ENCODE measurements around the gene NFATC2.

NFATC2 gene

DNA sequence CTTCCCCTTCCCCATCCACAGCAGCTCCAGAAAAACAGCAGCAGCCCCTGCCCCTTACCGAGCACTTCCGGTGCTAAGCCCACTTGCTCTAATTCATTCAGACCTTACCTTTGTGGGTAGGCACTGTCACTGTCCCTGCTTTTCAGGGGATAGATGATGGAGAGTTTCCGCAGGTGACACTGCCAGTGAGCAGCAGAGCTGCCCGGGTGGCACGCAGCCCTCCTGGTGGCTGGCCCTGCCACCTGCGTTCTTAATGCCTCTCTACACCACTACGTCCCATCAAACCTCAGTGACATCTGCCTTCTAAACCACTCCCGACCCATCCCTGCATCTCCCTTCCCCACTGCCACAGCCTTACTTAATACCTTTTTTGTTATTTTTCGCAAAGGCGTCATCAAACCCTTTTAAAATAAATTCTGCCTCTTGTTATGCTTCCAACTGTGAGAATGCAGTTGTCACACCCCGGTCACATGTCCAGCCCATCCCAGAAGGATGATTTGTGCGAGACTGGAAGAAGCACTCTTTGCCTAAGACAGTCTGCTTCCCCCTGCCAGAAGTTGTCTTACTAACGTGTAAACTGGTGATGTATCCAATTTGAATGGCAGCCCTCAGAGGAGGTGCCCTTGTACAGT lies 89.7 kb downstream of the NFATC2 start:
- no peak for DNase-seq (ENCODE audit: low read depth in 2 of 2)

GRCh38 chr20:51452091-51452613 lies 90.4 kb downstream of the NFATC2 start:
- DNase-seq (ENCODE audit: low read depth in 2 of 2) = no peak

DNA sequence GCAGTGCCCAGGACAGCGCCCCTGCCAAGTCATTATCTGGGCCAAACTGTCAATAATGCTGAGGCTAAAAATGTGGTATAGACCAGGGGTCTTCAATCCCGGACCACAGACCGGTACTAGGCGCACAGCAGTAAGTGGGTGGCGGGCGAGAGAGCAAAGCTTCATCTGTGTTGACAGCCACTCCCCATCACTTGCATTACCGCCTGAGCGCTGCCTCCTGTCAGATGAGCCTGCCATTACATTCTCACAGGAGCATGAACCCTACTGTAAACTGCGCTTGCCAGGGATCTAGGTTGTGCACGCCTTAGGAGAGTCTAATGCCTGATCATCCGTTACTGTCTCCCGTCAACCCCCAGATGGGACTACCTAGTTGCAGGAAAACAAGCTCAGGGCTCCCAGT lies 91.0 kb downstream of the NFATC2 start:
- no peak for DNase-seq (ENCODE audit: low read depth in 2 of 2)

GRCh38 chr20:51450984-51451383 lies 91.5 kb downstream of the NFATC2 start:
- DNase-seq (ENCODE audit: low read depth in 2 of 2) = no peak

DNA sequence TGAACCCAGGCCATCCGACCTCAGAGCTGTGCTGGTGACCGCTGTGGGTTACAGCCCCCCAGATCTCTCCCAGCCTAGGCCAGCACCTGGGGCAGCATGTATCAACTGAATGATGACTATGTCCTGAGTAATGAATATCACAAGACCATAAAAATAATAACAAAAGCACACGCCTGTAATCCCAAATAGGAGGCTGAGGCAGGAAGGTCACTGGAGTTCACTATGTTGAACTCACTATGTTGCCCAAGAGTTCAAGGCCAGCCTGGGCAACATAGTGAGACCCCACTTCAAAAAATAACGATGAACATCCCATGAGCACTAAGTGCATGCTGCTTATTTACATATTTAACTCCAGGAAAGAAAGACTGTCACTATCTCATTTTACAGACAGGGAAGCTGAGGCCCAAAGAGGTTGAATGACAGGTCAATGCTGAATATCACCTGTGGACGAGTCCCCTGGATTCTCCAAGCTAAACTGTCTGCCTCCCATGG lies 92.3 kb downstream of the NFATC2 start:
- no peak for DNase-seq (ENCODE audit: low read depth in 2 of 2)

DNA sequence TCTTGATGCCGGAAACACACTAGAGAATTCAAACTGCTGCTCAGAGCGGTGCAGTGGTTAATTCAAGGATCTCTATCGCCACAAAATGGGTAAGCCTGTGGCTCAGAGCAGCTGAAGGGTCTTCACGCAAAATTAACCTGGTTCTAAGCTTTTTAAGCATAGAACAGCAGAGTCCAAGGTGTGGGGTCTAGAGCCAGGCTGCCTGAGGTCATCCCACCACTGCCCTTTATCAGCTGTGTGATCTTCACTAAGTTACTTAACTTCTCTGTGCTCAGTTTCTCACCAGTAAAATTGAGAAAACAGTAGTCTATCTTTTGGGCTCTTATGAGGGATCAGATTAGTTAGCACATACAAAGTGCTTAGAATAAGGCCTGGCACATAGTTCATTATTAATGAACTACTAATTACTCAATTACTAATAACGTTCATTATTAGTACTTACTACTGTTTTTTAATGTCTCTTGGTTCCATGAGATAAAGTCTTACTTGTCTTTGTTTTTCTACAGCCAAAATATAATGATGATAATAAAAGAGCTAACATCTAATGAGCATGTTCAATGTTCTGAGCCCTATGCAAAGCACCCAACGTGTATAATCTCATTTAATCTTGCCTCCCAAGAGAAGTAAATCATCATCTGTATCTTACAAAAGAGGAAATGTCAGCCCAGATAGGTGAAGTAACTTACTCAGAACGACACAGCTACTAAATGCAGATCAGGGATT lies 92.9 kb downstream of the NFATC2 start:
- no peak for DNase-seq (ENCODE audit: low read depth in 2 of 2)

DNA sequence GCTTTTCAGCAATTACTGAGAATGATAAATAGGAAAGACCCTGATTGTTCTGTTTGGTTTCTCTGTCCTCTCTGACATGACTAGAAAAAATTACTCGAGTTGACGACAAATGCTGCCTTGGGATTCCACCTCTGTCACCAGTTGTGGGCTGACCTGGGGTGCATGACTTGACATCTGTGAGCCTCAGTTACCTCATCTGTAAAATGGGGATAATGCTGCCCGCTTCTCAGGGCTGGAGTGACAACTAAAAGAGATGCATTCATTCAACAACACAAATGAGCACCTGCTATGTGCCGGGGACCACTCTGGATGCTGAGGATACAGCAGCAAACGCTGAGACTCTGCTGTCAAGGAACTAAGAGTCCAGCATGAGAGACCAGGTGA lies 94.8 kb downstream of the NFATC2 start:
- no peak for DNase-seq (ENCODE audit: low read depth in 2 of 2)

DNA sequence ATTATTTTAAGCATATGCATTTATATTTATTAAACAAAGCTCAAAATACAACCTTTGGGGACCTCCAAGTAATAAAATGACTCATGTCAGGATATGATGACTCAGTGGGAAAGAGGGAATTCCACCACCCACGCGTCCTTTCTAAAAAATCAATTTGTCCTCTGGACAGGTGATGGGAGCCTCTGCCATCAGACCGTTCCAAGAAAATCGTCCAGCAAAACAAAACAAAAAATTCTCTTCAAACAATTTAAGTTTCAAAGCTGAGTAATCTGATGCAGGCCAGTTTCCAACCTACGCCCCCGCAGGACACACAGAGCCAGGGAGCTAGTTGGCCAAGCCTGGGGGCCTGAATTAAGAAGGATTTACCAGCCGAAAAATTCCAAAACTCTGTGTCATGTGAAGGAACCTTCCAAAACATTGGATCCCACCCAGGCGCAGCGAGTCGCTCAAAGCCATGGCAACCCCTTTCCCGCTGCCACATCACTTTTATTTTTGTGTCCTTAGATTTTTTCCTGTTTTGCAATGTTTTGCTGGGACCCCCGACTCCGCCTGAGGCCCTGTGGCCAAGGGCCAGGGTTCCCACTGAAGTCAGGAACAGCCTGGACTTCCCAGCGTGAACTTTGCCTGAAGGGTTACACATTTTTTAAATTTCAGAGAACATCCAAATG lies 95.3 kb downstream of the NFATC2 start:
- DNase-seq (ENCODE audit: low read depth in 2 of 2) = no peak

DNA sequence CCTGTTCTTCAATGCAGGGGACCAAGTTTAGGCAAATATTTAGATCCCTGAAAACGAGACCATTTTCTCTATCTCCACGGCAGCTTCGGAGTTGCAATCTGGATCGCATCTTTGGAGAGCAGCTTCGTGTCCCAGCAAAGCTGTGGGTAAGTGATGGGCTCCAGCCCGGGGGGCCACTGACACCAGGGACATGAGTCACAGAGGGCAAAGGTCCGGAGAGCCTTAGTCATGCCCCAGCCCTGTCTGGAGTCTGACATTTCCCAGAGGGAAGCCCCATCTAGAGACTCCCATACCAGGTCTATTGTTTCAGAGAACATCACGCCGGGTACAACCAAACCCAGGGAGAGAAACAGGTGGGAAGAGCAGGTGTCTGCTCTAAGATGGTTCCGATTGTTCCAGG lies 95.9 kb downstream of the NFATC2 start:
- no peak for DNase-seq (ENCODE audit: low read depth in 2 of 2)

GRCh38 chr20:51446230-51446629 lies 96.3 kb downstream of the NFATC2 start:
- no peak for DNase-seq (ENCODE audit: low read depth in 2 of 2)

GRCh38 chr20:51445591-51445990 lies 96.9 kb downstream of the NFATC2 start:
- no peak for DNase-seq (ENCODE audit: low read depth in 2 of 2)

- DNase-seq (ENCODE audit: low read depth in 2 of 2) = no peak
These were observed 97.5 kb downstream of the NFATC2 start for GRCh38 chr20:51444922-51445438.

GRCh38 chr20:51444467-51444866 lies 98.1 kb downstream of the NFATC2 start:
- DNase-seq (ENCODE audit: low read depth in 2 of 2) = no peak

DNA sequence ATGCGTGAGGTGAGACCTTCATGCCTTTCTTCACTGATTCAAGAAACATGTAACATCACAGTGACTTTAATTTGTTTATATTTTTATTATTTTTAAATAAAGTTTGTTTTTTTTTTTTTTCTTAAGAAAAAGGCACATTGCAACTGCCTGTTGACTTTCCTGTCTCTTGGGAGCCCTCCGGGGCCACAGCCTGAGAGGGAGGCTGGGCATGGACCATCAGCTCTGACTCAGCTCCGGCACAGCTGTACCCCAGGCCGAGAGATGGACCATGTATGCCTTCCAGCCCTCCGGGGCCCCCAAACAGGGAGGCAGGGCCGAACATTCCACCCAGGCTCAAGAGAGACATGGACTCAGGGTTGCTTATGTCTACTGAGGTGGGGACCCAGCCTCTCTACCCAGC lies 99.9 kb downstream of the NFATC2 start:
- no peak for DNase-seq (ENCODE audit: low read depth in 2 of 2)

- DNase-seq (ENCODE audit: low read depth in 2 of 2) = no peak
These were observed 101.9 kb downstream of the NFATC2 start for GRCh38 chr20:51440589-51440988.

GRCh38 chr20:51439160-51439689 lies 103.3 kb downstream of the NFATC2 start:
- DNase-seq (ENCODE audit: low read depth in 2 of 2) = no peak

GRCh38 chr20:51438136-51438535 lies 104.4 kb downstream of the NFATC2 start:
- DNase-seq (ENCODE audit: low read depth in 2 of 2) = no peak

DNA sequence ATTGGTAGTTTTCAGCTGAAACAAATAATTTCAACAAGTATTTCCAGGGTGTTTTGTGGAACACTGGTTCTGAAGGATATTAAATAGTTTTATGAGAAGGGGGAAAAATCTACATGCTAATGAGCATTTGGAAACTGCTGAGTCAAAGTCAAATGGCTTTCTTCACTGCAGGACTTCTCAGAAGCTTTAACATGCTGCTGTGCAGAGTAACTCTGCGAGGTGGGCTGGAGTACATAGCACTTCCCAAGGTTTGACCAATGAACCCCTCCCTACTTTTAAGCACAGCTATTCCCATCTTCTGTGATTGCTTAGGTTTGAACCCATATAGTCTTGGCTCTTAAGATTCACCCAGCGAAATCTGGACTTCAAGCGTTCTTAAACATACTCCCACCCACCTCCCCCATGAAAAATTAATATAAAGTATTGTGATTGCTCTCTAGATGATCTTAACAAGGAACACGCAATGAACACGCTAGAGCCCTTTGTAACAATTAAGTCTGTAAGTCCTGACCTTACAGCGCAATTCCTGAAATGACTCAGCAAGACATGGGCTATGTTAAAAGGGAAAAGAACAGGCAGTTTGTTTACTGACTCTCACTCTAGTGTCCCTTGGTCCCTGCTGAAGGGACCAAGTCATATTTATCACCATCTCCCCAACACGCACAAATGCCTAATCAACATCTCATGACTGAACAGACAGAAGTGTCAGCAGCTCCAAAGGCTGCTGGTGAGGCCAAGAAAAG lies 105.2 kb downstream of the NFATC2 start:
- no peak for DNase-seq (ENCODE audit: low read depth in 2 of 2)

GRCh38 chr20:51434580-51435247 lies 107.8 kb downstream of the NFATC2 start:
- DNase-seq (ENCODE audit: low read depth in 2 of 2) = no peak

- no peak for DNase-seq (ENCODE audit: low read depth in 2 of 2)
These were observed 108.5 kb downstream of the NFATC2 start for GRCh38 chr20:51434026-51434425.

- DNase-seq (ENCODE audit: low read depth in 2 of 2) = no peak
These were observed 109.6 kb downstream of the NFATC2 start for GRCh38 chr20:51432875-51433274.

Data from stimulated activated CD4-positive, alpha-beta T cell treated with anti-CD3 and anti-CD28 coated beads, Interleukin-1b, Interleukin-23, amount 100 ng/mL, for 4 hours (primary cell).